Measurements from ENCODE around the gene PPP2R5A.

The PPP2R5A gene

GRCh38 chr1:212293579-212293978 lies 8.4 kb downstream of the PPP2R5A start:
- DNase-seq (no peak), ATAC-seq (ENCODE audit: insufficient read depth, low read depth) (no peak)
- Histone ChIP-seq H3K4me2 (ENCODE audit: insufficient read depth, low read length) (no peak overlapping the region), H3K4me3 (ENCODE audit: low read depth in 1 of 2, low read length in 2 of 2) (no peak overlapping the region), H3K79me2 (ENCODE audit: insufficient read depth, low read length) (peaks cover 90% of the 10 kb centered on the region), H3K9me3 (ENCODE audit: insufficient read depth, low read length, severe bottlenecking) (no peaks in the 10 kb centered on the region), H3K4me1 (ENCODE audit: insufficient read depth, low read length) (peaks cover 37% of the 10 kb centered on the region), H3K27me3 (ENCODE audit: insufficient read depth, low read length, poor library complexity) (no peaks in the 10 kb centered on the region), H3K27ac (ENCODE audit: low read length) (no peak overlapping the region), H4K20me1 (ENCODE audit: insufficient read depth, low read length) (peaks cover 27% of the 10 kb centered on the region; the same call in 1 of the 2 replicates), H2AFZ (ENCODE audit: low read depth, low read length) (no peak overlapping the region), H3K36me3 (ENCODE audit: insufficient read depth, low read length) (peaks cover 2% of the 10 kb centered on the region; the same call in 1 of the 2 replicates), H3K9ac (ENCODE audit: low read depth, low read length) (no peak overlapping the region)
- TF ChIP-seq CTCF (IDR thresholded peaks at IDR 0.05; ENCODE audit: borderline replicate concordance, extremely low read depth, low read length, poor library complexity, severe bottlenecking) (no peak), EZH2 (IDR thresholded peaks at IDR 0.05; ENCODE audit: borderline replicate concordance, low read depth, low read length, severe bottlenecking) (no peak)

- Histone ChIP-seq H3K27ac (ENCODE audit: low read length) (no peak overlapping the region), H2AFZ (ENCODE audit: low read depth, low read length) (no peak overlapping the region), H3K9me3 (ENCODE audit: insufficient read depth, low read length, severe bottlenecking) (no peaks in the 10 kb centered on the region), H3K4me1 (ENCODE audit: insufficient read depth, low read length) (peaks cover 25% of the 10 kb centered on the region), H3K27me3 (ENCODE audit: insufficient read depth, low read length, poor library complexity) (no peaks in the 10 kb centered on the region), H3K9ac (ENCODE audit: low read depth, low read length) (no peak overlapping the region), H3K4me2 (ENCODE audit: insufficient read depth, low read length) (no peak overlapping the region), H3K79me2 (ENCODE audit: insufficient read depth, low read length) (peaks cover 85% of the 10 kb centered on the region), H3K4me3 (ENCODE audit: low read depth in 1 of 2, low read length in 2 of 2) (no peak overlapping the region), H4K20me1 (ENCODE audit: insufficient read depth, low read length) (peaks cover 21% of the 10 kb centered on the region; the same call in 1 of the 2 replicates), H3K36me3 (ENCODE audit: insufficient read depth, low read length) (no peaks in the 10 kb centered on the region)
- no peak for ATAC-seq (ENCODE audit: insufficient read depth, low read depth)
- TF ChIP-seq EZH2 (IDR thresholded peaks at IDR 0.05; ENCODE audit: borderline replicate concordance, low read depth, low read length, severe bottlenecking) (no peak), CTCF (IDR thresholded peaks at IDR 0.05; ENCODE audit: borderline replicate concordance, extremely low read depth, low read length, poor library complexity, severe bottlenecking) (no peak)
- DNase-seq = no peak
Measured at GRCh38 chr1:212294983-212295382, 9.8 kb downstream of the PPP2R5A start.

- Histone ChIP-seq H4K20me1 (ENCODE audit: insufficient read depth, low read length) (peaks cover 21% of the 10 kb centered on the region; the same call in 1 of the 2 replicates), H3K4me2 (ENCODE audit: insufficient read depth, low read length) (no peak overlapping the region), H2AFZ (ENCODE audit: low read depth, low read length) (no peak overlapping the region), H3K4me1 (ENCODE audit: insufficient read depth, low read length) (peaks cover 19% of the 10 kb centered on the region), H3K9ac (ENCODE audit: low read depth, low read length) (no peak overlapping the region), H3K27ac (ENCODE audit: low read length) (no peak overlapping the region), H3K79me2 (ENCODE audit: insufficient read depth, low read length) (peaks cover 84% of the 10 kb centered on the region), H3K4me3 (ENCODE audit: low read depth in 1 of 2, low read length in 2 of 2) (no peak overlapping the region), H3K9me3 (ENCODE audit: insufficient read depth, low read length, severe bottlenecking) (no peaks in the 10 kb centered on the region), H3K36me3 (ENCODE audit: insufficient read depth, low read length) (no peaks in the 10 kb centered on the region), H3K27me3 (ENCODE audit: insufficient read depth, low read length, poor library complexity) (no peaks in the 10 kb centered on the region)
- TF ChIP-seq EZH2 (IDR thresholded peaks at IDR 0.05; ENCODE audit: borderline replicate concordance, low read depth, low read length, severe bottlenecking) (no peak), CTCF (IDR thresholded peaks at IDR 0.05; ENCODE audit: borderline replicate concordance, extremely low read depth, low read length, poor library complexity, severe bottlenecking) (no peak)
- ATAC-seq (ENCODE audit: insufficient read depth, low read depth) = no peak
- no peak for DNase-seq
Measured at GRCh38 chr1:212295579-212295978, 10.4 kb downstream of the PPP2R5A start.

GRCh38 chr1:212297338-212297737 lies 12.1 kb downstream of the PPP2R5A start:
- ATAC-seq (ENCODE audit: insufficient read depth, low read depth) = no peak
- Histone ChIP-seq H3K79me2 (ENCODE audit: insufficient read depth, low read length) (peaks cover 82% of the 10 kb centered on the region), H3K4me2 (ENCODE audit: insufficient read depth, low read length) (no peak overlapping the region), H3K4me1 (ENCODE audit: insufficient read depth, low read length) (peaks cover 3% of the 10 kb centered on the region; the same call in 1 of the 2 replicates), H3K9me3 (ENCODE audit: insufficient read depth, low read length, severe bottlenecking) (no peaks in the 10 kb centered on the region), H3K27me3 (ENCODE audit: insufficient read depth, low read length, poor library complexity) (no peaks in the 10 kb centered on the region), H3K9ac (ENCODE audit: low read depth, low read length) (no peak overlapping the region), H3K4me3 (ENCODE audit: low read depth in 1 of 2, low read length in 2 of 2) (no peak overlapping the region), H3K27ac (ENCODE audit: low read length) (no peak overlapping the region), H3K36me3 (ENCODE audit: insufficient read depth, low read length) (no peaks in the 10 kb centered on the region), H2AFZ (ENCODE audit: low read depth, low read length) (no peak overlapping the region), H4K20me1 (ENCODE audit: insufficient read depth, low read length) (peaks cover 12% of the 10 kb centered on the region; the same call in 1 of the 2 replicates)
- DNase-seq = no peak
- TF ChIP-seq EZH2 (IDR thresholded peaks at IDR 0.05; ENCODE audit: borderline replicate concordance, low read depth, low read length, severe bottlenecking) (no peak), CTCF (IDR thresholded peaks at IDR 0.05; ENCODE audit: borderline replicate concordance, extremely low read depth, low read length, poor library complexity, severe bottlenecking) (no peak)

All from DND-41 (cell line).